ENCODE measurements around the gene SLC9A8. TPM values are rescaled to one million over a fixed set of nuclear protein-coding genes. Genes with fewer than 3 reads are reported as not detected.

SLC9A8 gene
- total and polyA plus RNA-seq, 9 of the 15 experiments (the other 6 are each of a cell fraction or from before 2014, with no cell fraction given), result 0.56 to 9.7 (median 5.0) TPM

DNA sequence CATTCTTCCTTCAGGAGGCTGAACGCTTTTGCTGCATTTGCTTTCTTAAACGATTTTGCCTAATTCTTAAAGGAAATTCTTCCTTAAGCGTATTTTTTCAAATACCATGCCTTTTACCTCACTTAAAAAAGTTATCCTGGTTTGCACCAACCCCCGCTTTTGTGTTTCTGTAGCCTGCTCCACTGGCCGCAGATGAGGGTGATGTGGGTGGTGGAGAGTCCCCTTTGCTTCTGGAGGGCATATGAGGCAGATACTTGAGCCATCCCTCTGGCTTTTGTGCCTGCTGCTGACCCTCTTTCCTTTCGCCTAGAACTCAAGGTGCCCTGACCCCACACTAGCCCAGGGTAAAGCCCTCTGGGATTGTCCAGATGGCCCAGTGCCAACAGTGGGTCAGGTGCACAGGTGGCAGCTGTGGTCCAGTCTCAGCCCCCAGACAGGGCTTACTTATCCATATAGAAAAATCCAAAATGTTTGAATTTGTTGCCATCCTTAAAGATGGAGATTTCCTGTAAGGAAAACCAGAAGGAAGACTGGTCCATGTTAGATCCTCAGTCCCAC is 58.8 kb downstream of the SLC9A8 start:
- Histone ChIP-seq H3K4me3 (no peak overlapping the region), H3K27me3 (ENCODE audit: control insufficient read depth in 2 of 2, insufficient read depth in 2 of 2, low read length in 2 of 2) (no peaks in the 10 kb centered on the region), H4K20me1 (replicated peaks; ENCODE audit: control insufficient read depth, insufficient read depth, low read length) (no peaks in the 10 kb centered on the region), H3K4me2 (ENCODE audit: insufficient read depth, low read length) (no peak overlapping the region), H3K4me1 (replicated peaks in 1 of 2; ENCODE audit: control insufficient read depth in 2 of 2, insufficient read depth in 2 of 2, low read length in 2 of 2) (peaks cover 6 to 20% of the 10 kb centered on the region in 2 experiments; a peak in 4 of 5 replicates), H3K79me2 (ENCODE audit: control insufficient read depth, insufficient read depth, low read length) (no peaks in the 10 kb centered on the region), H3K9me3 (replicated peaks; ENCODE audit: control insufficient read depth, insufficient read depth, low read depth, low read length) (no peaks in the 10 kb centered on the region), H3K9ac (ENCODE audit: insufficient read depth in 1 of 2, low read depth in 2 of 2, low read length in 2 of 2) (no peak overlapping the region), H3K27ac (ENCODE audit: extremely low read depth, low read depth, low read length) (no peak overlapping the region), H2AFZ (ENCODE audit: low read depth, low read length) (no peak overlapping the region), H3K36me3 (ENCODE audit: control insufficient read depth, insufficient read depth, low read length) (peaks cover 14% of the 10 kb centered on the region), H3K9me1 (ENCODE audit: control insufficient read depth, insufficient read depth, low read length) (no peaks in the 10 kb centered on the region)
- no TSS peak for BruUV-seq (replicated peaks)
- CTCF ChIA-PET (ENCODE audit: low intra/inter-chr PET ratio), result no interaction called here
- DNase-seq (ENCODE audit: extremely low read depth in 1 of 4, low spot score in 3 of 4), result no peak
- in situ Hi-C loops (cut with MboI), result no loop called here
- intact Hi-C loops (cut with micrococcal nuclease), result no loop called here
- no peak for FAIRE-seq
- POLR2A ChIA-PET, result interaction anchor here (0.6 kb wide), 1 partner anchor 227 kb away, joined by 3 read pairs; no protein-coding TSS in a partner anchor
- ATAC-seq, result no peak
- TF ChIP-seq ZKSCAN3 (CRISPR knock-in tag; IDR thresholded peaks at IDR 0.05), result no peak
- TF ChIP-seq NFIC (IDR thresholded peaks at IDR 0.05), result peak; percentile 38
- 76% methylated on average over 6 of the region's 6 CpGs for WGBS (ENCODE audit: insufficient coverage, low coverage, missing lambda C conversion rate)

DNA sequence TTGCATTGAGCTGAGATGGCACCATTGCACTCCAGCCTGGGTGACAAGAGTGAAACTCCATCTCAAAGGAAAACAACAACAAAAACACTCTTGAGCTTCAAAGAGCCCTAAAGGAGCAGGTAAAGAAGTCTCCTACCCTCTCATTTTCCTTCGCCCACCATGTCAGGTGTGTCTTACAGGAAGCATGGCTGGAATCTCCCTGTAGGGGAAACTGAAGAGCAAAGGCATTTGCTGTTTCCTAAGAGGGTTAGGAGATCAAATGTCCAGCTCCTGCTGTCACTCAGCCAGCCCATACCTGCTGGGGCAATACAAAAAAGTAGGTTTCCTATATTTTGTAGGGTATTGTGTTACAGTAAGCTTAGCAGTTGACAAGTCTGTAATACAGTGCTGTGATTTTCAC is 59.4 kb downstream of the SLC9A8 start:
- 90% methylated on average over 1 of the region's 1 CpG for WGBS (ENCODE audit: insufficient coverage, low coverage, missing lambda C conversion rate)
- H2AFZ ChIP-seq (ENCODE audit: low read depth, low read length), result no peak overlapping the region
- ATAC-seq, result no peak
- no peak overlapping the region for H3K4me2 ChIP-seq (ENCODE audit: insufficient read depth, low read length)
- BruUV-seq (replicated peaks), result no TSS peak
- in situ Hi-C loops (cut with MboI), result no loop called here
- no peak for FAIRE-seq
- intact Hi-C loops (cut with micrococcal nuclease), result no loop called here
- CTCF ChIA-PET (ENCODE audit: low intra/inter-chr PET ratio), result no interaction called here
- no peak overlapping the region for H3K27ac ChIP-seq (ENCODE audit: extremely low read depth, low read depth, low read length)
- POLR2A ChIA-PET, result interaction anchor here (0.6 kb wide), 1 partner anchor 226 kb away, joined by 3 read pairs; no protein-coding TSS in a partner anchor
- H4K20me1 ChIP-seq (replicated peaks; ENCODE audit: control insufficient read depth, insufficient read depth, low read length), result no peaks in the 10 kb centered on the region
- H3K36me3 ChIP-seq (ENCODE audit: control insufficient read depth, insufficient read depth, low read length), result peaks cover 17% of the 10 kb centered on the region
- H3K9me3 ChIP-seq (replicated peaks; ENCODE audit: control insufficient read depth, insufficient read depth, low read depth, low read length), result no peaks in the 10 kb centered on the region
- H3K79me2 ChIP-seq (ENCODE audit: control insufficient read depth, insufficient read depth, low read length), result no peaks in the 10 kb centered on the region
- no peak for DNase-seq (ENCODE audit: extremely low read depth in 1 of 4, low spot score in 3 of 4)
- H3K27me3 ChIP-seq (ENCODE audit: control insufficient read depth in 2 of 2, insufficient read depth in 2 of 2, low read length in 2 of 2), result no peaks in the 10 kb centered on the region
- H3K4me1 ChIP-seq (replicated peaks in 1 of 2; ENCODE audit: control insufficient read depth in 2 of 2, insufficient read depth in 2 of 2, low read length in 2 of 2), result peaks cover 6 to 16% of the 10 kb centered on the region in 2 experiments; a peak in 4 of 5 replicates
- H3K4me3 ChIP-seq, result no peak overlapping the region
- H3K9ac ChIP-seq (ENCODE audit: insufficient read depth in 1 of 2, low read depth in 2 of 2, low read length in 2 of 2), result no peak overlapping the region
- no peaks in the 10 kb centered on the region for H3K9me1 ChIP-seq (ENCODE audit: control insufficient read depth, insufficient read depth, low read length)
- no peak for TF ChIP-seq GATAD2A (IDR thresholded peaks at IDR 0.05)
- TF ChIP-seq, protein P1, sequence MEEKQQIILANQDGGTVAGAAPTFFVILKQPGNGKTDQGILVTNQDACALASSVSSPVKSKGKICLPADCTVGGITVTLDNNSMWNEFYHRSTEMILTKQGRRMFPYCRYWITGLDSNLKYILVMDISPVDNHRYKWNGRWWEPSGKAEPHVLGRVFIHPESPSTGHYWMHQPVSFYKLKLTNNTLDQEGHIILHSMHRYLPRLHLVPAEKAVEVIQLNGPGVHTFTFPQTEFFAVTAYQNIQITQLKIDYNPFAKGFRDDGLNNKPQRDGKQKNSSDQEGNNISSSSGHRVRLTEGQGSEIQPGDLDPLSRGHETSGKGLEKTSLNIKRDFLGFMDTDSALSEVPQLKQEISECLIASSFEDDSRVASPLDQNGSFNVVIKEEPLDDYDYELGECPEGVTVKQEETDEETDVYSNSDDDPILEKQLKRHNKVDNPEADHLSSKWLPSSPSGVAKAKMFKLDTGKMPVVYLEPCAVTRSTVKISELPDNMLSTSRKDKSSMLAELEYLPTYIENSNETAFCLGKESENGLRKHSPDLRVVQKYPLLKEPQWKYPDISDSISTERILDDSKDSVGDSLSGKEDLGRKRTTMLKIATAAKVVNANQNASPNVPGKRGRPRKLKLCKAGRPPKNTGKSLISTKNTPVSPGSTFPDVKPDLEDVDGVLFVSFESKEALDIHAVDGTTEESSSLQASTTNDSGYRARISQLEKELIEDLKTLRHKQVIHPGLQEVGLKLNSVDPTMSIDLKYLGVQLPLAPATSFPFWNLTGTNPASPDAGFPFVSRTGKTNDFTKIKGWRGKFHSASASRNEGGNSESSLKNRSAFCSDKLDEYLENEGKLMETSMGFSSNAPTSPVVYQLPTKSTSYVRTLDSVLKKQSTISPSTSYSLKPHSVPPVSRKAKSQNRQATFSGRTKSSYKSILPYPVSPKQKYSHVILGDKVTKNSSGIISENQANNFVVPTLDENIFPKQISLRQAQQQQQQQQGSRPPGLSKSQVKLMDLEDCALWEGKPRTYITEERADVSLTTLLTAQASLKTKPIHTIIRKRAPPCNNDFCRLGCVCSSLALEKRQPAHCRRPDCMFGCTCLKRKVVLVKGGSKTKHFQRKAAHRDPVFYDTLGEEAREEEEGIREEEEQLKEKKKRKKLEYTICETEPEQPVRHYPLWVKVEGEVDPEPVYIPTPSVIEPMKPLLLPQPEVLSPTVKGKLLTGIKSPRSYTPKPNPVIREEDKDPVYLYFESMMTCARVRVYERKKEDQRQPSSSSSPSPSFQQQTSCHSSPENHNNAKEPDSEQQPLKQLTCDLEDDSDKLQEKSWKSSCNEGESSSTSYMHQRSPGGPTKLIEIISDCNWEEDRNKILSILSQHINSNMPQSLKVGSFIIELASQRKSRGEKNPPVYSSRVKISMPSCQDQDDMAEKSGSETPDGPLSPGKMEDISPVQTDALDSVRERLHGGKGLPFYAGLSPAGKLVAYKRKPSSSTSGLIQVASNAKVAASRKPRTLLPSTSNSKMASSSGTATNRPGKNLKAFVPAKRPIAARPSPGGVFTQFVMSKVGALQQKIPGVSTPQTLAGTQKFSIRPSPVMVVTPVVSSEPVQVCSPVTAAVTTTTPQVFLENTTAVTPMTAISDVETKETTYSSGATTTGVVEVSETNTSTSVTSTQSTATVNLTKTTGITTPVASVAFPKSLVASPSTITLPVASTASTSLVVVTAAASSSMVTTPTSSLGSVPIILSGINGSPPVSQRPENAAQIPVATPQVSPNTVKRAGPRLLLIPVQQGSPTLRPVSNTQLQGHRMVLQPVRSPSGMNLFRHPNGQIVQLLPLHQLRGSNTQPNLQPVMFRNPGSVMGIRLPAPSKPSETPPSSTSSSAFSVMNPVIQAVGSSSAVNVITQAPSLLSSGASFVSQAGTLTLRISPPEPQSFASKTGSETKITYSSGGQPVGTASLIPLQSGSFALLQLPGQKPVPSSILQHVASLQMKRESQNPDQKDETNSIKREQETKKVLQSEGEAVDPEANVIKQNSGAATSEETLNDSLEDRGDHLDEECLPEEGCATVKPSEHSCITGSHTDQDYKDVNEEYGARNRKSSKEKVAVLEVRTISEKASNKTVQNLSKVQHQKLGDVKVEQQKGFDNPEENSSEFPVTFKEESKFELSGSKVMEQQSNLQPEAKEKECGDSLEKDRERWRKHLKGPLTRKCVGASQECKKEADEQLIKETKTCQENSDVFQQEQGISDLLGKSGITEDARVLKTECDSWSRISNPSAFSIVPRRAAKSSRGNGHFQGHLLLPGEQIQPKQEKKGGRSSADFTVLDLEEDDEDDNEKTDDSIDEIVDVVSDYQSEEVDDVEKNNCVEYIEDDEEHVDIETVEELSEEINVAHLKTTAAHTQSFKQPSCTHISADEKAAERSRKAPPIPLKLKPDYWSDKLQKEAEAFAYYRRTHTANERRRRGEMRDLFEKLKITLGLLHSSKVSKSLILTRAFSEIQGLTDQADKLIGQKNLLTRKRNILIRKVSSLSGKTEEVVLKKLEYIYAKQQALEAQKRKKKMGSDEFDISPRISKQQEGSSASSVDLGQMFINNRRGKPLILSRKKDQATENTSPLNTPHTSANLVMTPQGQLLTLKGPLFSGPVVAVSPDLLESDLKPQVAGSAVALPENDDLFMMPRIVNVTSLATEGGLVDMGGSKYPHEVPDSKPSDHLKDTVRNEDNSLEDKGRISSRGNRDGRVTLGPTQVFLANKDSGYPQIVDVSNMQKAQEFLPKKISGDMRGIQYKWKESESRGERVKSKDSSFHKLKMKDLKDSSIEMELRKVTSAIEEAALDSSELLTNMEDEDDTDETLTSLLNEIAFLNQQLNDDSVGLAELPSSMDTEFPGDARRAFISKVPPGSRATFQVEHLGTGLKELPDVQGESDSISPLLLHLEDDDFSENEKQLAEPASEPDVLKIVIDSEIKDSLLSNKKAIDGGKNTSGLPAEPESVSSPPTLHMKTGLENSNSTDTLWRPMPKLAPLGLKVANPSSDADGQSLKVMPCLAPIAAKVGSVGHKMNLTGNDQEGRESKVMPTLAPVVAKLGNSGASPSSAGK (IDR thresholded peaks at IDR 0.05), result no peak
- no peak for TF ChIP-seq DIDO1 (tag; IDR thresholded peaks at IDR 0.05; ENCODE audit: low read depth)

All from K562 (cell line).